Measurements from ENCODE around the gene RMDN3. TPM values are rescaled to one million over a fixed set of nuclear protein-coding genes. Genes with fewer than 3 reads are reported as not detected.

Gene RMDN3
- total RNA-seq, 1 experiment from 2014 or later = 15.7 TPM

- no peaks in the 10 kb centered on the region for H3K9me2 ChIP-seq (ENCODE audit: insufficient read depth)
- TF ChIP-seq CTCF (conservative IDR thresholded peaks at IDR 0.05) = no peak
- TF ChIP-seq EZH2 (IDR thresholded peaks at IDR 0.05; ENCODE audit: low read depth) = no peak
- no peaks in the 10 kb centered on the region for H3K9me3 ChIP-seq (ENCODE audit: insufficient read depth, low read depth)
- no peaks in the 10 kb centered on the region for H4K20me1 ChIP-seq (ENCODE audit: insufficient read depth)
- intact Hi-C loops (cut with micrococcal nuclease; ENCODE audit: unreplicated experiment) = loop anchor here (10.0 kb wide), 1 partner anchor 179 kb away; the partner anchor contains the start of gene KNL1
- H3K79me2 ChIP-seq (ENCODE audit: low read depth) = no peaks in the 10 kb centered on the region
- peaks cover 47% of the 10 kb centered on the region for H3K4me1 ChIP-seq (replicated peaks; ENCODE audit: insufficient read depth)
- no peak overlapping the region for H3K4me3 ChIP-seq
- no TSS peak for BruUV-seq (replicated peaks)
- H3K4me2 ChIP-seq = no peak overlapping the region
- DNase-seq = no peak
- peaks cover 40% of the 10 kb centered on the region for H3F3A ChIP-seq (ENCODE audit: insufficient read depth, low read depth)
- ChIA-PET CTCF (no interaction called here), POLR2A (ENCODE audit: unreplicated experiment) (no interaction called here)
- H3K27me3 ChIP-seq (ENCODE audit: insufficient read depth, low read depth) = no peaks in the 10 kb centered on the region
- 0 out of 2 replicates have a peak, but pooled peaks cover 4% of the 10 kb centered on the region for H3K36me3 ChIP-seq (ENCODE audit: low read depth)
- no peak overlapping the region for H2AFZ ChIP-seq
- no peak overlapping the region for H3K27ac ChIP-seq
These were observed 18.4 kb upstream of the RMDN3 start for GRCh38 chr15:40773496-40773895.

GRCh38 chr15:40772014-40772413 is 17.0 kb upstream of the RMDN3 start:
- intact Hi-C loops (cut with micrococcal nuclease; ENCODE audit: unreplicated experiment) = loop anchor here (10.0 kb wide), 1 partner anchor 177 kb away; the partner anchor contains the start of gene KNL1
- Histone ChIP-seq H3K4me2 (peak overlapping the region; percentile 77; the same call in 1 of the 2 replicates), H3K4me1 (replicated peaks; ENCODE audit: insufficient read depth) (peaks cover 44% of the 10 kb centered on the region), H3K4me3 (no peak overlapping the region), H2AFZ (no peak overlapping the region), H3K9me3 (ENCODE audit: insufficient read depth, low read depth) (no peaks in the 10 kb centered on the region), H3F3A (ENCODE audit: insufficient read depth, low read depth) (peaks cover 34% of the 10 kb centered on the region), H3K27ac (no peak overlapping the region; the same call in 1 of the 2 replicates), H3K27me3 (ENCODE audit: insufficient read depth, low read depth) (no peaks in the 10 kb centered on the region), H3K9me2 (ENCODE audit: insufficient read depth) (no peaks in the 10 kb centered on the region), H3K36me3 (ENCODE audit: low read depth) (0 out of 2 replicates have a peak, but pooled peaks cover 4% of the 10 kb centered on the region), H4K20me1 (ENCODE audit: insufficient read depth) (no peaks in the 10 kb centered on the region), H3K79me2 (ENCODE audit: low read depth) (no peaks in the 10 kb centered on the region)
- DNase-seq = no peak
- ChIA-PET POLR2A (ENCODE audit: unreplicated experiment) (no interaction called here), CTCF (interaction anchor here (0.9 kb wide), 1 partner anchor 25 kb away, joined by 4 read pairs; no protein-coding TSS in a partner anchor)
- TF ChIP-seq CTCF (conservative IDR thresholded peaks at IDR 0.05) (no peak), EZH2 (IDR thresholded peaks at IDR 0.05; ENCODE audit: low read depth) (no peak)
- no TSS peak for BruUV-seq (replicated peaks)

- Histone ChIP-seq H3K79me2 (ENCODE audit: low read depth) (no peaks in the 10 kb centered on the region), H3K27ac (peak overlapping the region; percentile 83), H3K4me3 (no peak overlapping the region), H3K27me3 (ENCODE audit: insufficient read depth, low read depth) (no peaks in the 10 kb centered on the region), H3K4me1 (replicated peaks; ENCODE audit: insufficient read depth) (peaks cover 45% of the 10 kb centered on the region), H3K9me3 (ENCODE audit: insufficient read depth, low read depth) (no peaks in the 10 kb centered on the region), H3K36me3 (ENCODE audit: low read depth) (0 out of 2 replicates have a peak, but pooled peaks cover 4% of the 10 kb centered on the region), H4K20me1 (ENCODE audit: insufficient read depth) (no peaks in the 10 kb centered on the region), H3F3A (ENCODE audit: insufficient read depth, low read depth) (peaks cover 34% of the 10 kb centered on the region), H3K9me2 (ENCODE audit: insufficient read depth) (no peaks in the 10 kb centered on the region), H2AFZ (no peak overlapping the region), H3K4me2 (peak overlapping the region; percentile 77)
- BruUV-seq (replicated peaks) = no TSS peak
- DNase-seq = no peak
- ChIA-PET CTCF (interaction anchor here (0.9 kb wide), 1 partner anchor 24 kb away, joined by 4 read pairs; no protein-coding TSS in a partner anchor), POLR2A (ENCODE audit: unreplicated experiment) (no interaction called here)
- intact Hi-C loops (cut with micrococcal nuclease; ENCODE audit: unreplicated experiment) = loop anchor here (10.0 kb wide), 1 partner anchor 176 kb away; the partner anchor contains the start of gene KNL1
- TF ChIP-seq EZH2 (IDR thresholded peaks at IDR 0.05; ENCODE audit: low read depth) = no peak
- TF ChIP-seq CTCF (conservative IDR thresholded peaks at IDR 0.05) = no peak
These were observed 16.2 kb upstream of the RMDN3 start for GRCh38 chr15:40771242-40771641.

Measured in PC-9 (cell line).